ENCODE data around the gene NFKBIA.
"Not testable (repeated sequence)": the region's sequence is repeated elsewhere in the genome, so short reads cannot be mapped to it uniquely, and the experiment has no call there.

DNA sequence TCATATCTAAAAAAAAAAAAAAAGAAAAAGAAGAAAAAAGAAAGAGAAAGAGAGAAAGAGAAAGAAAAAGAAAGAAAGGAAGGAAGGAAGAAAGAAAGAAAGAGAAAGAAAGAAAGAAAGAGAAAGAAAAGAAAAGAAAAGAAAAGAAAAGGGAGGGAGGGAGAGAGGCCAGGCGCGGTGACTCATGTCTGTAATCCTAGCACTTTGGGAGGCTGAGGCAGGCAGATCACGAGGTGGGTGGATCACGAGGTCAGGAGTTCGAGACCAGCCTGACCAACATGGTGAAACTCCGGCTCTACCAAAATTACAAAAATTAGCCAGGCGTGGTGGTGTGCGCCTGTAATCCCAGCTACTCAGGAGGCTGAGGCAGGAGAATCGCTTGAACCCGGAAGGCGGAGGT is 31.3 kb downstream of the NFKBIA start:
- TF ChIP-seq, protein P1, sequence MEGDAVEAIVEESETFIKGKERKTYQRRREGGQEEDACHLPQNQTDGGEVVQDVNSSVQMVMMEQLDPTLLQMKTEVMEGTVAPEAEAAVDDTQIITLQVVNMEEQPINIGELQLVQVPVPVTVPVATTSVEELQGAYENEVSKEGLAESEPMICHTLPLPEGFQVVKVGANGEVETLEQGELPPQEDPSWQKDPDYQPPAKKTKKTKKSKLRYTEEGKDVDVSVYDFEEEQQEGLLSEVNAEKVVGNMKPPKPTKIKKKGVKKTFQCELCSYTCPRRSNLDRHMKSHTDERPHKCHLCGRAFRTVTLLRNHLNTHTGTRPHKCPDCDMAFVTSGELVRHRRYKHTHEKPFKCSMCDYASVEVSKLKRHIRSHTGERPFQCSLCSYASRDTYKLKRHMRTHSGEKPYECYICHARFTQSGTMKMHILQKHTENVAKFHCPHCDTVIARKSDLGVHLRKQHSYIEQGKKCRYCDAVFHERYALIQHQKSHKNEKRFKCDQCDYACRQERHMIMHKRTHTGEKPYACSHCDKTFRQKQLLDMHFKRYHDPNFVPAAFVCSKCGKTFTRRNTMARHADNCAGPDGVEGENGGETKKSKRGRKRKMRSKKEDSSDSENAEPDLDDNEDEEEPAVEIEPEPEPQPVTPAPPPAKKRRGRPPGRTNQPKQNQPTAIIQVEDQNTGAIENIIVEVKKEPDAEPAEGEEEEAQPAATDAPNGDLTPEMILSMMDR (conservative IDR thresholded peaks at IDR 0.05 in 1 of 2, IDR thresholded peaks at IDR 0.05 in 1 of 2; ENCODE audit: extremely low read depth in 1 of 2, insufficient read depth in 1 of 2, low read depth in 1 of 2, low read length in 2 of 2): not testable (repeated sequence)
- not testable (repeated sequence) for TF ChIP-seq EZH2 (IDR thresholded peaks at IDR 0.05; ENCODE audit: borderline replicate concordance, low read length)

Measured in mammary epithelial cell (primary cell).